ENCODE data around the gene TRIM62. TPM values are rescaled to one million over a fixed set of nuclear protein-coding genes. Genes with fewer than 3 reads are reported as not detected.
"Not testable (repeated sequence)": the region's sequence is repeated elsewhere in the genome, so short reads cannot be mapped to it uniquely, and the experiment has no call there.

TRIM62 gene
- total and polyA plus RNA-seq, 11 donors: 1.8 to 6.1 (median 3.3) TPM

DNA sequence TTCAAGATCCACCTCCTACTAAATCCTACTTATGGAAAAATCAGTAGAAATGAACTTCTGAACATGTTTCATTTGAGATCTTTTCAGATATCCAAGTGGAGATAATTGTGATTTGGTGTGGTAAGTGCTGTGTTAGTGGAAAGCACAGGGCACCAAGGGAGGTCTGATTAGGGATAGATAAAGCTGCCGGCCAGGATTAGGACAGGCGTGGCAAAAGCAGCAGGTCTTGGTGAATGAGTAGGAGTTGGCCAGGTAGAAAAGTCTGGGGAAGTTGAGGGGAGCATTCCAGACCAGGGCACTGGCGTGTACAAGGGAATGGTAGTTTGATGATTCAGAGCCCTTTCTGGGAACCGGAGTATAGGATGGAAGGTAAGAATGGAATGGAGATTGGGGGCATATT is 53.1 kb downstream of the TRIM62 start:
- H3K9me3 ChIP-seq: no peaks in the 10 kb centered on the region
- H3K27ac ChIP-seq: peak overlapping the region in 5 of 12 donors; percentile 21 to 92 (median 87)
- H3K4me1 ChIP-seq: peaks cover 2 to 28% (median 18%) of the 10 kb centered on the region in 12 donors

DNA sequence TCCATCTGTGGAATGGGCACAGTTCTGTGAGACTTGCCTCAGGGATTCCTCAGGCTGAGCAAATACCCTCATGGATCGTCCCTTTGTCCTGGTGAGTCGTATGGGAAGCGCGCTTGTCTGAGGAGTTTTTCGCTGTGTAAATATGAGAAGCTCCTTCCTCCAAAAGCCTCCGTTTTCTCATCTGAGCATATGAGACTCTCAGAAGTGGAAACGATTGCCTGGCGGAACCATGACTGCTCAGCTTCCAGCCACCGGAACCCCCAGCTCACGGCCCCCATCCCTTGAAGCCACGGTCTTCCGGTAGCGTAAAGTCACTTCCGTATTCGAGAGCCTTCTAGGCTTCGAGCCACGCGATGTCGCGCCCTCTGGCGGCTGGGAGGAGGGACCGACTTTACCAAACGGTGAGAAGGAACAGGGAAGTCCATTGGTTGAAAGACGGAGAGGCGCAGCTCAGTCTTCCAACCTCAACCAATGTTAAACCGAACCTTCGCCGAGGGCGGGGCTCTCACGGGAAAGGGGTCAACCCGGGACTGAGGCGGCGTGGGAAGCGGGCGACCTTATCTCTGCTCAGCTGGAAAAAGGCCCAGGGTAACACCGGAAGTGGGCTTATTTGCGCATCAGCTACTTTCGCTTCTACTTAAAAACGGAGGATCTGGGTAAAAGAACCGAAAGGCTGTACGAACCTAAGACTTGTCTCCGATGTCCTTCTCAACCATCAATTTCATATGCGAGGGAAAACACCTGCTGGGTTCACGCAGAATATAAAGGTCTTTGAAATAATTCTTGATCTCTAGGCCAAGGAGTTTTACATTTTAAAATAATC is 54.6 kb downstream of the TRIM62 start:
- Histone ChIP-seq H3K27ac (peak overlapping the region; percentile 72 to 92 (median 84)), H3K27me3 (no peaks in the 10 kb centered on the region), H3K36me3 (peaks cover 0 to 4% (median 0%) of the 10 kb centered on the region in 9 donors), H3K4me1 (peaks cover 2 to 28% (median 18%) of the 10 kb centered on the region in 12 donors), H3K4me3 (peak overlapping the region; percentile 30 to 93 (median 76)), H3K9me3 (no peaks in the 10 kb centered on the region)
- intact Hi-C loops (cut with DNase I): loop anchor here in 7 of 10 donors (1.0 to 10.0 kb wide), 7 partner anchors 26 to 348 kb away; partner anchors contain the start of genes TRIM62 (in 6 of the 7) and ZSCAN20 (in 2 of the 7)
- WGBS, 4 donors: 3 to 5% (median 4%) methylated on average over 40 to 44 of the region's 44 CpGs
- ATAC-seq (peak; percentile 98 to 99 (median 98)), DNase-seq (peak; percentile 98 to 99 (median 99))
- peak in 1 of 2 donors; percentile 64 for TF ChIP-seq POLR2A (IDR thresholded peaks at IDR 0.05)
- TF ChIP-seq, protein P1, sequence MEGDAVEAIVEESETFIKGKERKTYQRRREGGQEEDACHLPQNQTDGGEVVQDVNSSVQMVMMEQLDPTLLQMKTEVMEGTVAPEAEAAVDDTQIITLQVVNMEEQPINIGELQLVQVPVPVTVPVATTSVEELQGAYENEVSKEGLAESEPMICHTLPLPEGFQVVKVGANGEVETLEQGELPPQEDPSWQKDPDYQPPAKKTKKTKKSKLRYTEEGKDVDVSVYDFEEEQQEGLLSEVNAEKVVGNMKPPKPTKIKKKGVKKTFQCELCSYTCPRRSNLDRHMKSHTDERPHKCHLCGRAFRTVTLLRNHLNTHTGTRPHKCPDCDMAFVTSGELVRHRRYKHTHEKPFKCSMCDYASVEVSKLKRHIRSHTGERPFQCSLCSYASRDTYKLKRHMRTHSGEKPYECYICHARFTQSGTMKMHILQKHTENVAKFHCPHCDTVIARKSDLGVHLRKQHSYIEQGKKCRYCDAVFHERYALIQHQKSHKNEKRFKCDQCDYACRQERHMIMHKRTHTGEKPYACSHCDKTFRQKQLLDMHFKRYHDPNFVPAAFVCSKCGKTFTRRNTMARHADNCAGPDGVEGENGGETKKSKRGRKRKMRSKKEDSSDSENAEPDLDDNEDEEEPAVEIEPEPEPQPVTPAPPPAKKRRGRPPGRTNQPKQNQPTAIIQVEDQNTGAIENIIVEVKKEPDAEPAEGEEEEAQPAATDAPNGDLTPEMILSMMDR (IDR thresholded peaks at IDR 0.05): peak; percentile 83 to 99 (median 93)

More for the DNA sequence above, 53.1 kb downstream of the TRIM62 start:
- intact Hi-C loops (cut with DNase I): loop anchor here in 6 of 10 donors (5.0 to 10.0 kb wide), 4 partner anchors 54 to 346 kb away; partner anchors contain the start of genes TRIM62 (in 3 of the 6) and ZSCAN20 (in 2 of the 6)
- 77 to 85% (median 80%) methylated on average over 4 of the region's 4 CpGs for WGBS, 4 donors
- ATAC-seq: no peak
- no peaks in the 10 kb centered on the region for H3K27me3 ChIP-seq
- no peak overlapping the region for H3K4me3 ChIP-seq
- no peak for DNase-seq
- peaks cover 0 to 4% (median 0%) of the 10 kb centered on the region in 9 donors for H3K36me3 ChIP-seq
- TF ChIP-seq POLR2A (IDR thresholded peaks at IDR 0.05): no peak
- TF ChIP-seq, protein P1 (IDR thresholded peaks at IDR 0.05): no peak

DNA sequence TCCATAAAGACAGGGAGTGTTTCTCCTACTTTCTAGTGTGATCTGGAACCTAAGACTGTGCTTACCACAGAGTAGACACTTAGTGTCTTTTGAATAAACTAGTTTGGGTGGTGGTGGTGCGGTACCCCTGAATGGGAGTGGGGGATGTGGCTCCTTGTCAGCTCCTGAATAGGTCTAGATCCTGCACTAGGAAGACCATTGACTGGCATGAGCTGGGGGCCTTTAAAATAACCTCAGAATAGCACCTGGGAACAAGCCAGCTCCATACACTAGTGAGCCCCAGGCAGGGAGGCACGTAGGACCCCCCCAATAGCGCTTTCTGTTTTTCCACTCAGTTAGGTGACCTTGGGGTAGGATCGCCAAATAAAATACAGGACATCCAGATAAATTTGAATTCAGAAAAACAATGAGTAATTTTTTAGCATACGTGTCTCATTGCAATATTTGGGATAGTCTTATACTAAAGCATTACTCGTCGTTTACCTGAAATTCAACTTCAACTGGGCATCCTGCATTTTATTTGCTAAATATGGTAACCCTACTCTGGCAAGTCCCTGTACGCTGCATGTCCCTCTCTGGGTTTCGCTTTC is 55.3 kb downstream of the TRIM62 start:
- ATAC-seq (no peak), DNase-seq (no peak)
- WGBS, 4 donors: 26 to 42% (median 30%) methylated on average over 9 of the region's 9 CpGs
- H3K4me3 ChIP-seq: peak overlapping the region; percentile 30 to 93 (median 76)
- H3K4me1 ChIP-seq: peaks cover 2 to 28% (median 18%) of the 10 kb centered on the region in 12 donors
- peaks cover 0 to 4% (median 0%) of the 10 kb centered on the region in 9 donors for H3K36me3 ChIP-seq
- TF ChIP-seq, protein P1 (IDR thresholded peaks at IDR 0.05): no peak
- TF ChIP-seq POLR2A (IDR thresholded peaks at IDR 0.05): no peak
- no peaks in the 10 kb centered on the region for H3K9me3 ChIP-seq
- intact Hi-C loops (cut with DNase I): loop anchor here in 6 of 10 donors (2.0 to 10.0 kb wide), 5 partner anchors 56 to 348 kb away; partner anchors contain the start of genes TRIM62 (in 4 of the 6) and ZSCAN20 (in 2 of the 6)
- H3K27me3 ChIP-seq: no peaks in the 10 kb centered on the region
- H3K27ac ChIP-seq: peak overlapping the region; percentile 72 to 92 (median 84)

DNA sequence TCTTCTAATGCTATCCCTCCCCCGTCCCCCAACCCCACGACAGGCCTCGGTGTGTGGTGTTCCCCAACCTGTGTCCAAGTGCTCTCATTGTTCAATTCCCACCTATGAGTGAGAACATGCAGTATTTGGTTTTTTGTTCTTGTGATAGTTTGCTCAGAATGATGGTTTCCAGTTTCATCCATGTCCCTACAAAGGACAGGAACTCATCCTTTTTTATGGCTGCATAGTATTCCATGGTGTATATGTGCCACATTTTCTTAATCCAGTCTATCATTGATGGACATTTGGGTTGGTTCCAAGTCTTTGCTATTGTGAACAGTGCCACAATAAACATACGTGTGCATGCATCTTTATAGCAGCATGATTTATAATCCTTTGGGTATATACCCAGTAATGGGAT is 57.2 kb downstream of the TRIM62 start:
- H3K36me3 ChIP-seq, H3K27ac ChIP-seq, H3K27me3 ChIP-seq, DNase-seq, ATAC-seq, H3K4me3 ChIP-seq, H3K9me3 ChIP-seq: not testable (repeated sequence)
- intact Hi-C loops (cut with DNase I): loop anchor here in 6 of 10 donors (5.0 to 10.0 kb wide), 4 partner anchors 58 to 350 kb away; partner anchors contain the start of genes TRIM62 (in 3 of the 6) and ZSCAN20 (in 2 of the 6)
- 88 to 98% (median 94%) methylated on average over 4 of the region's 4 CpGs for WGBS, 4 donors
- peaks cover 2 to 28% (median 18%) of the 10 kb centered on the region in 12 donors for H3K4me1 ChIP-seq

Data from heart left ventricle (tissue), 16 donors.